Ascending aorta (tissue), 2 donors: ENCODE results near the gene SNAI3. TPM values are rescaled to one million over a fixed set of nuclear protein-coding genes. Genes with fewer than 3 reads are reported as not detected.

ENCODE experiments used
- DNase-seq, 2 donors: peaks; one replicate each; pipeline ENCODE4 v3.0.0-alpha.2; 2019; ENCODE audit warnings: low spot score in 2 of 2
- H3K27ac ChIP-seq, 2 donors: fragments of 200-600 bp; sonication (generic); one replicate each; pipeline ENCODE4 v1.5.1; 2016 to 2017; ENCODE audit warnings: mild to moderate bottlenecking in 1 of 2
- H3K27me3 ChIP-seq: fragments of 200-600 bp; sonication (generic); one replicate; pipeline ENCODE4 v1.5.1; 2017
- H3K36me3 ChIP-seq, 2 donors: fragments of 200-600 bp; sonication (generic); one replicate each; pipeline ENCODE4 v1.5.1; 2016
- H3K4me1 ChIP-seq, 2 donors: fragments of 200-600 bp; sonication (generic); one replicate each; pipeline ENCODE4 v1.5.1; 2016 to 2017; ENCODE audit warnings: mild to moderate bottlenecking in 1 of 2
- H3K4me3 ChIP-seq, 2 donors: fragments of 200-600 bp; sonication (generic); one replicate each; pipeline ENCODE4 v1.5.1; 2016 to 2017; ENCODE audit warnings: mild to moderate bottlenecking in 1 of 2
- H3K9me3 ChIP-seq, 2 donors: fragments of 200-600 bp; sonication (generic); one replicate each; pipeline ENCODE4 v1.5.1; 2016
- intact Hi-C: fragments of 100-400 bp; cut with DNase I; formaldehyde crosslinking; loops from one replicate; pipeline ENCODE4 v1.15.1; 2023
- total RNA-seq: library from RNA; depleted of rRNA; stranded (reverse); fragments of >200 nt; gene quantifications from one replicate; pipeline ENCODE4 v1.1.0, GENCODE V29; 2016
- TF ChIP-seq, protein P1 (sequence below), 3 experiments: fragments of 200-600 bp in 2 of 3; fragments of 450-650 bp in 1 of 3; sonication (generic) in 2 of 3; IDR thresholded peaks; one replicate each; pipeline ENCODE4 v1.5.1; 2016 to 2019; ENCODE audit warnings: antibody characterized with exemption in 3 of 3, mild to moderate bottlenecking in 1 of 3, moderate library complexity in 1 of 3

The SNAI3 gene
- total RNA-seq, 1 donor from 2014 or later, result not detected

GRCh38 chr16:88632587-88632930, 53.7 kb downstream of the SNAI3 start:
- Histone ChIP-seq H3K9me3 (no peaks in the 10 kb centered on the region), H3K4me1 (peaks cover 0 to 4% of the 10 kb centered on the region in 2 donors), H3K27ac (no peak overlapping the region), H3K4me3 (no peak overlapping the region), H3K27me3 (no peaks in the 10 kb centered on the region), H3K36me3 (peaks cover 49 to 58% of the 10 kb centered on the region in 2 donors)
- intact Hi-C loops, result no loop called here
- DNase-seq, result no peak
- TF ChIP-seq, protein P1, sequence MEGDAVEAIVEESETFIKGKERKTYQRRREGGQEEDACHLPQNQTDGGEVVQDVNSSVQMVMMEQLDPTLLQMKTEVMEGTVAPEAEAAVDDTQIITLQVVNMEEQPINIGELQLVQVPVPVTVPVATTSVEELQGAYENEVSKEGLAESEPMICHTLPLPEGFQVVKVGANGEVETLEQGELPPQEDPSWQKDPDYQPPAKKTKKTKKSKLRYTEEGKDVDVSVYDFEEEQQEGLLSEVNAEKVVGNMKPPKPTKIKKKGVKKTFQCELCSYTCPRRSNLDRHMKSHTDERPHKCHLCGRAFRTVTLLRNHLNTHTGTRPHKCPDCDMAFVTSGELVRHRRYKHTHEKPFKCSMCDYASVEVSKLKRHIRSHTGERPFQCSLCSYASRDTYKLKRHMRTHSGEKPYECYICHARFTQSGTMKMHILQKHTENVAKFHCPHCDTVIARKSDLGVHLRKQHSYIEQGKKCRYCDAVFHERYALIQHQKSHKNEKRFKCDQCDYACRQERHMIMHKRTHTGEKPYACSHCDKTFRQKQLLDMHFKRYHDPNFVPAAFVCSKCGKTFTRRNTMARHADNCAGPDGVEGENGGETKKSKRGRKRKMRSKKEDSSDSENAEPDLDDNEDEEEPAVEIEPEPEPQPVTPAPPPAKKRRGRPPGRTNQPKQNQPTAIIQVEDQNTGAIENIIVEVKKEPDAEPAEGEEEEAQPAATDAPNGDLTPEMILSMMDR (IDR thresholded peaks at IDR 0.05), result no peak

DNA sequence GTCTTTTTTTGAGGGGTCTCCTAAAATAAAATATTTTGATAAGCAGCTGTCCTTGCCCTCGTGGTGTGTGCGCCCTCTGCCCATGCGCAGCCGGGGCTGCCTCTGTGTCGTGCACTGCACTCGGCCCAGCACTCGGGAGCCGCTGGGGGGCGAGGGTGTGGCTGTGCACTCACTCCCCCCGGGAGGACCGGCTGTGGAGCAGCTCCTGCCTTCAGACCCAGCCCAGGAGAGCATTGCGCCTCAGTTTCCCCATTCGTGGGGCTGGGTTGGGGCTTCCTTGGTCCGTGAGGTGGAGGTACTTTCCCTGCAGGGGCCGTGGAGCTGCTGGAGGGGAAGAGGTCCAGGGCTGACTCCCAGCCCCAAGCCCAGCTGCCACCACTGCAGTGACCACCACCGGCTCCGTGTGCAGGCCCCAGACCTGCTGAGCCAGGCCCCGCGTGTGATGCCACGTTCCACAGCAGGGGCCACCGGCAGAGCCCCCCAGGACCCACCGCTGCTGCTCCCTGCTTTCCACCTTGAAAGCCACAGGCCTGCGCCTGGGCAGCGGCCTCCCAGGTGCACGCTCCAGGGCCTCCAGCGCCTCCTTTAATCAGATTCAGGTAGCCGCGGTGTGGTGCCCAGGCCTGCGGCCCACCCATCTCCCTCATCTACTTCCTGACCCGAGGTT, 54.3 kb downstream of the SNAI3 start:
- Histone ChIP-seq H3K4me1 (peaks cover 0 to 4% of the 10 kb centered on the region in 2 donors), H3K27ac (no peak overlapping the region), H3K4me3 (no peak overlapping the region), H3K36me3 (peaks cover 54 to 63% of the 10 kb centered on the region in 2 donors), H3K27me3 (no peaks in the 10 kb centered on the region), H3K9me3 (no peaks in the 10 kb centered on the region)
- TF ChIP-seq, protein P1 (IDR thresholded peaks at IDR 0.05), result no peak
- intact Hi-C loops, result no loop called here
- no peak for DNase-seq

- H3K36me3 ChIP-seq, result peaks cover 56 to 70% of the 10 kb centered on the region in 2 donors
Observed at GRCh38 chr16:88631384-88631783, 54.9 kb downstream of the SNAI3 start.

DNA sequence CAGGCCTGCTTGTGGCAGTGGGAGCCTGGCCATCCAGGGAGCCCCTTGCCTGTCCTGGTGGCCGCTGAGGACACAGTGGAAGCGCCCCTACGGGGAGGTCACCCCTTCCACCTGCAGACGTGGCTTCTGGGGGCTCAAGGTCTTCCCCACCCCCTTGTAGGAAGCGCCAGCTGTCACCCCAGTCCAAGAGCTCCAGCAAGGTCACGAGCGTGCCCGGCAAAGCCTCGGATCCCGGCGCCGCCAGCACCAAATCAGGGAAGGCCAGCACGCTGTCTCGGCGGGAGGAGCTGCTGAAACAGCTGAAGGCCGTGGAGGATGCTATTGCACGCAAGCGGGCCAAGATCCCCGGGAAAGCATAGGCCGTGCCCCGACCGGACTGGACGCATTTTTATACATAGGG, 55.4 kb downstream of the SNAI3 start:
- H3K4me1 ChIP-seq, result peaks cover 0 to 4% of the 10 kb centered on the region in 2 donors
- TF ChIP-seq, protein P1 (IDR thresholded peaks at IDR 0.05), result no peak
- intact Hi-C loops, result no loop called here
- H3K4me3 ChIP-seq, result no peak overlapping the region
- no peak for DNase-seq
- H3K27ac ChIP-seq, result no peak overlapping the region
- H3K36me3 ChIP-seq, result peaks cover 60 to 74% of the 10 kb centered on the region in 2 donors
- no peaks in the 10 kb centered on the region for H3K9me3 ChIP-seq
- H3K27me3 ChIP-seq, result no peaks in the 10 kb centered on the region

More at GRCh38 chr16:88631384-88631783, 54.9 kb downstream of the SNAI3 start:
- Histone ChIP-seq H3K4me3 (no peak overlapping the region), H3K4me1 (peaks cover 0 to 4% of the 10 kb centered on the region in 2 donors), H3K9me3 (no peaks in the 10 kb centered on the region), H3K27ac (no peak overlapping the region), H3K27me3 (no peaks in the 10 kb centered on the region)
- intact Hi-C loops, result no loop called here
- no peak for DNase-seq
- TF ChIP-seq, protein P1 (IDR thresholded peaks at IDR 0.05), result no peak

- DNase-seq, result no peak
- H3K4me3 ChIP-seq, result no peak overlapping the region
- TF ChIP-seq, protein P1 (IDR thresholded peaks at IDR 0.05), result no peak
- peaks cover 0 to 4% of the 10 kb centered on the region in 2 donors for H3K4me1 ChIP-seq
- peaks cover 63 to 77% of the 10 kb centered on the region in 2 donors for H3K36me3 ChIP-seq
- no peaks in the 10 kb centered on the region for H3K9me3 ChIP-seq
- no peaks in the 10 kb centered on the region for H3K27me3 ChIP-seq
- H3K27ac ChIP-seq, result no peak overlapping the region
- intact Hi-C loops, result no loop called here
Observed at GRCh38 chr16:88630433-88630832, 55.9 kb downstream of the SNAI3 start.
